Fibroblast of lung (primary cell): ENCODE data around the gene WDR49.

Source experiments
- CTCF ChIP-seq, 2 donors: IDR thresholded peaks in 1 of 2; conservative IDR thresholded peaks in 1 of 2; 1 replicate in 1 of 2; 2 replicates in 1 of 2; pipeline ENCODE4 v1.5.1; 2011 to 2012; ENCODE audit warnings: low read length in 2 of 2, control low read depth in 1 of 2, inconsistent platforms in 1 of 2, low read depth in 1 of 2, mild to moderate bottlenecking in 1 of 2
- EZH2 ChIP-seq: IDR thresholded peaks from 2 replicates; pipeline ENCODE4 v1.5.1; 2012; ENCODE audit warnings: low read length, control low read depth, mild to moderate bottlenecking; ENCODE audit errors: missing control alignments

- TF ChIP-seq EZH2, result no peak
- TF ChIP-seq CTCF (conservative IDR thresholded peaks at IDR 0.05 in 1 of 2, IDR thresholded peaks at IDR 0.05 in 1 of 2; ENCODE audit: low read depth in 1 of 2, low read length in 2 of 2), result no peak
Observed at GRCh38 chr3:167491621-167492020, 162.1 kb downstream of the WDR49 start.
